GM21528 (cell line): ENCODE data around the gene PMS1.
"Not testable (repeated sequence)": the region's sequence is repeated elsewhere in the genome, so short reads cannot be mapped to it uniquely, and the experiment has no call there.

Source experiments
- ATAC-seq: cut with Tn5 transposase; IDR thresholded peaks from one replicate; pipeline ENCODE4 v1.9.1; 2021; ENCODE audit warnings: mild to moderate bottlenecking, moderate library complexity; ENCODE audit not compliant: unreplicated experiment, low FRiP score

The PMS1 gene

DNA sequence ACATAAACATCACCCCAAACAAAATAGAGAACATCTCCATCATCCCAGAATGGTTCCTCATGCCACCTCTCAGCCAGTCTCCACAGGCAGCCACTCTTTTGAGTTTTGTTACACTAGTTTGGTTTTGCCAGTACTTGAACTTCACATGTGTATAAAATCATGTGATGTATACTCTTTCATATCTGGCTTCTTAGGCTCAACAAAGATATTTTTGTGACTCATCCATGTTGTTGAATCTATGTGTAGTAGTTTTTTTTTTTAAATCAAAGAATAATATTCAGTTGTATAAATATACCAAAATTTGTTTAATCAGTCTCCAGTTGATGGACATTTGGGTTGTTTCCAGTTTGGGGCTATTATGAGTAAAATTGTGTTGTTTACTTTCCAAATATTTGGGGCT is 75.9 kb downstream of the PMS1 start:
- ATAC-seq, result no peak

DNA sequence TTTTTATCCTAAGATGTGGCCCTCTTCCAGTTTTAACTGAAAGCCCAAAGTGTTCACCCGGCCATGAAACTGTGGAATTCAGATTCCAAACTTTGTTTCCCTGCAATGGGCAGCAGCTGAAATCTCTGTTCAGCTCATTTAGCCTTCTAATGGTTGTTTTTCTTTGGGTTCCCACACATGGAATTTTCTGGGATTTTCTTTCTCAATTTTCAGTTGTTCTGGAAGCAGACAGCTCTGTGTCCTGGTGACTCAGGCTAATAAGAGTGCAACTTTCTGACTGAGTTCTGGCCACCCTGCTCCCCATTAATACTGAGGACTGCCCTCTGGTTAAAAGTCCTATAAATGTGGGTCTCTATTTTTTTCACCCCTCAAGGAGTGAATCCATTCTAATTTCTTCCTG is 78.5 kb downstream of the PMS1 start:
- no peak for ATAC-seq

DNA sequence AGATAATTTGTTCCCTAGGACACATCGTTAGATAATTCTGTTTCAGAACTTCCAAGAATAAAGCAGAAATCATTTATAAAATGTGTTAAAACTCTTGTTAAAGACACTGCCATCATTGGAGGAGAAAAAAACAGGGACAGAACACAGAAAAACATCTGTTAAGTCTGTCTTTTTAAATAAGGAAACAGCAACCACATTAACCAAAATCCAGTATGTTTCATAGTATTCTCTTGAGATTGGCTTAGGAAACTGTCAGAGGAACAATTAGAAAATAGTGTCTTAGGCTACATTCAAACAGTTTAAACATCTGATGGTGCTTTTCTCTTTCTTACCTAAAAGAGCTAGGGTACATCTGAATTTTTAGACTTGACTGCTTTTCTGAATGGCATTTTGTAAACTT is 81.6 kb downstream of the PMS1 start:
- ATAC-seq, result no peak

DNA sequence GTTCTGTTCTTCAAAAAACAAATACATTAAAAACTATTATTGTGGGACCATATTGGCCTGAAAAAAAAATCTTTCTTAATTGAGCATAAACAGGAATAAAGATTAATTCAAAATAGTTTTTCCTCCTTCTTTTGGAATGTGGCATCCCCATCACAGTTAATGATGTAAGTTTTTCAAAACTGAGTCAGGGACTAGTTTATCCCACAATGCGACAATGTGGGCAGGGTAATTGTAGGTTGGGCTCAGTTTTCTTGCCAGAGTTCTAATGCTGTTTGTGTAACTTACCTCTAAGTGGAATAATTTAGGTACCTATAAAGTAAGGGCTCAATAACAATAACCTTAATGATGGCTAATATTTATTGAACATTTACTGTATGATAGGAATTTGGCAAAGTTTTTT is 82.0 kb downstream of the PMS1 start:
- no peak for ATAC-seq

DNA sequence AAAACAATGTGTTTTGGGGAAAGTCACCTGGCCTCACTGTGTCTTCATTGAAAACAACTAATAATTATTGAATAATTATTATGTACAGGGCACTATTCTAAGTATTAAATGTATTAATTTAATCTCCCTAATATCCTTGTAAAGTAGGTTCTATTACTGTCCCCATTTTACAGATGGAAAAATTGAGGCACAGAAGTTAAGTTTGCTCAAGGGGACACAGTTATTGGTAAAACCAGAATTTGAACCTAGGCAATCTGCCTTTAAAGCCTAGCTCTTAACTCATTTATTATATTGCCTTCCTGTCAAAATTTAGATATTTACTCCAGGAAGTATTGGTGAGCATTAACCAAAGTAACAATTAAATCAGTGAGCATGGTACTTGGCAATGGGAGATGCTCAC is 84.6 kb downstream of the PMS1 start:
- ATAC-seq, result no peak

DNA sequence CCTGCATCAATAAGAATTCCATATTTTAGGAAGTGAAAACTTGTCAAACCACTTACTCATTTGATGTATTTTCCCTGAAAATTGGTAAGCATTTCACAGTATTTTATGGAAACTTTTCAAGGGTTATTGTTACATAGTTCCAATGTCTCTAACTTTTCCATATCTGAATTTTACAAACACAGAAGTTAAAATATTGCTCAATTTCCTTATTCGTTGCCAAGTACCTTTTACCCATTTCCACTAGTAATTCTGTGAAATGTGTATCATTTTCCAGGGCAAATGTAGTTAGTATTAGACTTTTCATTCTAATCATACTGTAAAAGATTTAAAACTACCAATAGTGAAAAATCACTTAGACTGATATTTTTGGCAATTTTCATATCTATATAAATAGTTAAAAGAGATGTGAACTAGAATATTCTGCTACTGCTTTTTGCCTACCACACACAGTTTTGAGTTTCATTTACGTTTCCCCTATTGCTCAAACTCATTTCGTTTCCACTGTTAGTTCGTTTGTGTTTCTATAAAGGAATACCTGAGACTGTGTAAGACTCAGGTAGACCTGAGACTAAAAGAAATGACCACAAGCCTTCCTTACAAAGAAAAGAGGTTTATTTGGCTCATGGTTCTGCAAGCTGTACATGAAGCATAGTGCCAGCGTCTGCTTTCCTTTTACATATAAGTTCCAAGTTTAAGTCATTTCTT is 86.3 kb downstream of the PMS1 start:
- no peak for ATAC-seq

DNA sequence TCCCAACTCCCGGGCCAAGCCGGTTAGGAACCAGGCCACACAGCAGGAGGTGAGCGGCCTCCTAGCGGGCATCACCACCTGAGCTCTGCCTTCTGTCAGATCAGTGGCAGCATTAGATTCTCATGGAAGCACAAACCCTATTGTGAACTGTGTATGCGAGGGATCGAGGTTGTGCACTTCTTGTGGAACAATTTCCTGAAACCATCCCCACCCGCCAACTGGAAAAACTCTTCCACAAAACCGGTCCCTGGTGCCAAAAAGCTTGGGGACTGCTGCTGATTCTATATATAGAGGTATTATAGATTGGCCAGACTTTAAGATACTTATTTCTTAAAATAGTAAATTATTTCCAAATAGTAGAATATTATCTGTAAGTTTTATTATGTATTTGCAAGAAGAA is 89.4 kb downstream of the PMS1 start:
- ATAC-seq, result no peak

DNA sequence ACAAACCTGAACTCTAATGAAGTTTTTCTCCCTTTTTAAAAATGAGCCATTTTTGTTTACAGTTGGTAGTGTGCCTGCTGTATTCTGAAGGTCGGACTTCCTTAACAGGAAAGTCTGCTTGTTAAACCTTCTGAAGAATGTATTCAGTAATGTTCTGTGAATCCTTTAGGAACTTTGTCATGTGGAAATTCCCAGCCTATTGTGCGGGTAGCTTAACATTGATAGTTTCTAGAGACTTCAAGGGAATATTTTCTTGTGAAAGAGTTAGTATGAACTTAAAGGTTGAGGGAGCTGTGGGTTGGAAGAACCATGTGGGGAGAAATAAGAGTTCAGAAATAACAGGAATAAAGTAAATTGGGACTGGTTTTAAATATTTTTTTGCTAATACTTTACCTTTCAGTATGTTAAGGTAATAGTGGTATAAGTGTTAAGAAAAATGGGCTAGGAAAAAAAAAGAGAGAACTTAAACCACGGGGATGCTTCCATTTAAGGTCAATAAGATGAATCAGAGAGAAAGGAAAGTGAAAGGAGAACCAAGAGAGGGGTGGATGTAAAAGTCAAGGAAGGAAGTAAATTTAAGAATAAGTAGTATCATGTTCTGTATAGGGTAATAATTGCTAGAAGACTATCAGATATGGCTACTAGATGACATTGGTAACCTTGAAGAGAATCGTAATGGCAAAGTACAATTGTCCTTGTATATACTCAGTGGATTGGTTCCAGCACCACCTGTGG is 90.5 kb downstream of the PMS1 start:
- no peak for ATAC-seq

DNA sequence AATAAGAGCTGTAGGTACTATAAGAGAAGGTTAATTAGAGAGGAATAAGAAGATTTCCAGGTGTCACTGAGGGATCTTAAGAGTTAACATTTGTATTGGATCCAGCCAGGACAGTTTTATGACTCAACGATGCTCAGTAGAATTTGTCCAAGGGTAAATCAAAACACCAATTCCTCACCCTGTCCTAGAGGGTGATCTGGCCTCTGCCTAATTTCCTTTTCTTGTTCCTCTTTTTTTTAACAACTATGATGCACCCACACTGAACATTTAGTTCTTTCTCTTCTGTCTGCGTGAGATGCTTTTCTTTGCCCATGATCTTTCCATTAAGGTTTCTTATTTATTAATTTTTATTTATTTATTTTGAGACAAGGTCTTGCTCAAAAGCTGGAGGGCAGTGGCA is 92.0 kb downstream of the PMS1 start:
- ATAC-seq, result no peak

DNA sequence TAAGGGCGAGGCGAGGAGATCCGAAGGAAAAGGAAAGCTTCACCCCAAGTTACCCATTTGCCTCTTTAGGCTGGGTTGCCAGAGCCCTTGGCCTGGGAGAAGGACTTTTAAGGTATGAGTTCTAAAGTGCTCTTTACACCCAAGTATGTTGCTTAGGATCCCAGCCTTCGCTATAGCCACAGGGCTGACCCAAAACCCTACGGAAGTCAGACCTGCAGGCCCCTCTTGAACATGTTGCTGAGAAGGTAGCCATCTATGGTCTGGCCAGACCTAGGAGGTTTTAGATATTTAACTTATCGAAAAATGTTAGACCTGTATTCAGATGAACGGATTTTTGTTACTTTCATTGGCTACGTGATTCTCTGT is 95.4 kb downstream of the PMS1 start:
- no peak for ATAC-seq

DNA sequence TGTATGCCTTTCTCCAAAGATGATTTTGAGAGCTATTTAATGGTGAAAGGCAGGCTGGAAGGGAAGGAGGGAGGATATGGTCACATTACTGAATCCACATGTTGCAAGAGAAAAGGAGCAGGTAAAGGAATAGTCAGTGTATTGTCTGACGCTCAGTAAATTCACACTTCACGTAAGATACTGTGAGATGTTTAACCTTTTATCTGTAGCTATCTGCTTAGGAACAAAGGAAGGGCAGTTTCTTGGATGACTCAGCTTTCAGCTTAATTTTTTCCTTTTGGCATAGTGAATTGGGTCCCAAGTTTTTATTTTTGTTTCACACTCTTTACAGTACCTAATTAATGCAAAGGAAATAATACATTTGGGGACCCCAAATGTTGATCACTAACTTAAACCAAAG is 96.2 kb downstream of the PMS1 start:
- no peak for ATAC-seq

DNA sequence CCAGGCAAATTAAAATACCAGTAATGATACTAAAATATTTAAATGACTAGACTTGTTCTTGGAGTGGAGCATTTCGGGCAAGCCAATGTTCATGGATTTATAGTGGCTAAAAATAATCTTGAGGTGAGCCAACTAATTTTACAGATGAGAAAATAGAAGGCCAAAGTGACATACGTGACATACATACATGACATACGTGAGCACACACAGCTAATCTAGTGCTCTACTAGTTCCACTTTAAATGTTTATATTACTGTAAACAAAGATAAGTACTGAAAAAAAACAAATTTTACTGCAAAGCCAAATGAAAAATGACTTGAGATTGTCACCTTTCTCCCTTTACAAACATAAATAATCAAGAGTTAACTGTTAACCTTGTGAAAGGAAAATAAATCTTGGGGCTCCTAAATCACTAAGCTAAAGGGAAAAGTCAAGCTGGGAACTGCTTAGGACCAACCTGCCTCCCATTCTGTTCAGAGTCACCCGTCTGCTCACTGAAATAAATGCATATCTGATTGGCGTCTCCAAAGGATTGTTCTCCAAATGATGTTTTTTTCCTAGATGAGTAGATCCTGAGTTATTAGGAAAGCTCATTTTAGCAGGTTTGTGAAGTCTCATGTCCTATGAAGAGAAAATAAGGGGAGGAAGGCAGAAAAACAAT is 96.7 kb downstream of the PMS1 start:
- ATAC-seq, result no peak

DNA sequence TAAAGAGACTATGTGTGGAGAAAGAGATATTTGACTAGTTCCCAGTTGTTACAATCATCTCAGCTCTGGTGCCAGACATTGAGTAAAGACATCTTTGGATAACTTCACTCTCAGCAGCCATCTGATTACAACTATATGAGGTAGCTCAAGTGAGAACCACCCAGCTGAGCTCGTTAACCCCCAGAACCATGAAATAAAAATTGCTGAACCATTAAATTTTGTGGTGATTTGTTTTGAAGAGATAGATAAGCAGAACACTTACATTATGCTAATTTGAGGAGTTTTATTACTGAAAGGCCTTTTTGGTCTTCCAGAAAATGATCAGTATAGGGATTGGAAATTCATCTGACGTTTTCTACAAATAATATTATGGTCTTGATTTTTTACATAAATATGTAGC is 101.1 kb downstream of the PMS1 start:
- ATAC-seq, result no peak

DNA sequence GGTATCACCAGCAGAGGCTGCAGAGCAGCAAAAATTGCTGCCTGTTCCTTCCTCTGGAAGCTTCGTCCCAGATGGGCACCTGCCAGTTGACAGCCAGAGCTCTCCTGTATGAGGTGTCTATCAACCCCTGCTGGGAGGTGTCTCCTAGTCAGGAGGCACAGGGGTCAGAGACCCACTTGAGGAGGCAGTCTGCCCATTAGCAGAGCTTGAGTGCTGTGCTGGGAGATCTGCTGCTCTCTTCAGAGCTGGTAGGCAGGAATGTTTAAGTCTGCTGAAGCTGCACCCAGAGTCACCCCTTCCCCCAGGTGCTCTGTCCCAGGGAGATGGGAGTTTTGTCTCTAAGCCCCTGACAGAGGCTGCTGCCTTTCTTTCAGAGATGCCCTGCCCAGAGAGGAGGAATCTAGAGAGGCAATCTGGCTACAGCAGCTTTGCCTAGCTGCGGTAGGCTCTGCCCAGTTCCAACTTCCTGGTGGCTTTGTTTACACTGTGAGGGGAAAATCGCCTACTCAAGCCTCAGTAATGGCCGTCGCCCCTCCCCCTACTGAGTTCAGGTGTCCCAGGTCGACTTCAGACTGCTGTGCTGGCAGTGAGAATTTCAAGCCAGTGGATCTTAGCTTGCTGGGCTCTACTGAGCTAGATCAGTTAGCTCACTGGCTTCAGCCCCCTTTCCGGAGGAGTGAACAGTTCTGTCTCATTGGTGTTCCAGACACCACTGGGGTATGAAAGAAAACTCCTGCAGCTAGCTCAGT is 108.5 kb downstream of the PMS1 start:
- ATAC-seq, result not testable (repeated sequence)

DNA sequence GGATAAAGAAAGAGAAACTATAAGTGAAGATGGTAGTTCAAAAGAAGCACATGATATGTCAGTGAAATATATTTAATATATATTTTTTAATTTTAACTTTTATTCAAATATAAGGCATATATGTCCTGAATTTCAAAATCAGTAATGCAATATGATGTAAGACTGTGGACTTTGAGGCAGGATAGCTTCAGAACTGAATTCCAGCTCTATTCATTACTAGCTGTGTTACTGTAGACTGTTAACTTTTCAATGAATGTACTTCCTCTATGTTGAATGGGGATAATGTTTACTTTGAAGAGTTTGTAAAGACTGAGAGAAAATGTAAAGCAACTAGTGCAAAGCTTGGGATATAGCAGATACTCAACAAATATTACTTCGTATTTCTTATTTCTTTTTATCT is 112.6 kb downstream of the PMS1 start:
- no peak for ATAC-seq

DNA sequence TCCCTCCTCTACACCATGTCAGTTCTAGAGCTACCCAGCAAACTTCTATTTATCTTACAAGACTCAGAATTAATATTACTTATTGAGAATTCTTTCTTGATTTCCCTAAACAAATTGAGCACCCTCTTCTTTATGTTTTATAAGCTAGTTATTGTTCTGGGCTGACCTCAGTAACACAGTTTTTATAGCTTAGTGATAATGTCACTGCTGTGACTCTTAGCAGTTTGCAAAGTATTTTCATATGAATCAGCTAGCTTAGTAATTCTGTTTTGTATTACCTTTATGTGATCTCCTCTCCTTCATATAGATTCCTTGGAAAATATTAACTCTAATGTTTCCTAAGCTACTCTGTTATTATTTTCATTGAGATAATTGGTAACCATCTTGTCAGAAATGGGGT is 114.9 kb downstream of the PMS1 start:
- no peak for ATAC-seq

DNA sequence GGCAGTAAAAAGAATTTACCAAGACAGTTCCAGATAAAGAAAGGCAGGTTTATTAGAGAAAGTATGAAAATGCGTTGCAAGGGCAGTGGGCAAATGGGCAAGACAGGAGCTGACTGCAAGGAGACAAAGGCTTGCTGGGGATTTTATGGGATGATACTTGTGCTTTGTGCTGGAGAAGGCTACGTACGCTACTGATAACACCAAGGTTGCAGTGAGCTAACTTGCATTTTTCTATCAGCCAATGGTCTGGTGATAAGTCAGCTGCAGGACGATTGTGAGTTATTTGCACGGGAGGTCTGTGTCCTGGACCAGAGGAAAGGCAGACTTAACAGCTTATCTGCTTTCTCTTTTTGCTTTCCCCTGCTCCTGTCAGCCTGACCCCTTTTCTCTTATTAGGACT is 116.5 kb downstream of the PMS1 start:
- ATAC-seq, result no peak

DNA sequence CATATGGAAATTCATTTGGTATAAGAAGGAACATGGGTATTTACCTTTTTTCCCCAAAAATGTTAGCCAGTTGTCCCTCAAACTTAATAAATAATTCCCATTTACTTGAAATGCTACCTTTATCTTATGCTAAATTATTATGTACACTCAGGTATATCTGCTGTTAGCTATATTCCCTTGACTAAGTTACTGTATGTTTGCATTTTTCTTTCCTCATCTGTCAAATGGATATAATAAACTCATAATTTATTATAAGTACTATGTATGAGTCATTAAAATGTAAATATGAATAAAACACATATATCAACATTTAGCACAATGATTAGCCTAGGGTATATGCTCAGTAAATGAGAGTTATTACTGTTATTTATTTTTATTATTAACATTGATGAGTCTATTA is 117.4 kb downstream of the PMS1 start:
- ATAC-seq, result no peak

DNA sequence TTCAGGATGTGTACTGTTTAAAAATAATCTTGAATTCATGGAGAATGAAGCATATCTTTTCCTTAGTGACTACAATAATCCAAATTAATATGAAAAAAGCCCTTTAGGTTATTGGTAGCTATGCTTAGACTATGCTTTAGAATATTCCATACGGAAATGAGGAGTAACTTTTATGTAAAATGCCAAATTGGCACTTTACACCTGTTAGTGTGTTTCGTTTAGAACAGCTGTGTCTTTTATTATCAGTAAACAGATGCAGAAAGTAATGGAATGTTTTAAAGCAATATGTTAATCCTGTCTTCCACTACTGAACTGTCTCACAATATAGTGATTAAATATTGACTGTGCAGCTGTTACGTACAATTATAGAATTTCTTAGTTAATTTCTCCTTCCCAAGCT is 129.6 kb downstream of the PMS1 start:
- no peak for ATAC-seq

DNA sequence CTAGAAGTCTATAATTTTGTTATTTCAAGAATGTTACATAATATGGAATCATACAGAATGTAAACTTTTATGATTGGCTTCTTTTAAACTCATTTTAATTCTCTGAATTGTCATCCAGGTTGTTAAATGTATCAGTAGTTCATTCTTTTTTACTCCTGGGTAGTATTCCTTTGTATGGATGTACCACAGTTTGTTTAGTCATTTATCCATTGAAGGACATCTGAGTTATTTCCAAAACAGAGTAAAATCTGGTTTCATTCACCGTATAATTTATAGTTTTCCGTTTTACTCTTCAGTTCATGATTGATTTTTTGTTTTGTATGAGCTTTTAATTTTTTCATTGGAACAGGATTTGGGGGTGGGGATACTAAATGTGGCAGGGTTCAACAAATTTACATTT is 132.4 kb downstream of the PMS1 start:
- ATAC-seq, result no peak
